ENCODE measurements around the gene KIF1A. TPM values are rescaled to one million over a fixed set of nuclear protein-coding genes. Genes with fewer than 3 reads are reported as not detected.
"Not testable (repeated sequence)": the region's sequence is repeated elsewhere in the genome, so short reads cannot be mapped to it uniquely, and the experiment has no call there.

Gene KIF1A
- total RNA-seq, 2 experiments from 2014 or later, result not detected

DNA sequence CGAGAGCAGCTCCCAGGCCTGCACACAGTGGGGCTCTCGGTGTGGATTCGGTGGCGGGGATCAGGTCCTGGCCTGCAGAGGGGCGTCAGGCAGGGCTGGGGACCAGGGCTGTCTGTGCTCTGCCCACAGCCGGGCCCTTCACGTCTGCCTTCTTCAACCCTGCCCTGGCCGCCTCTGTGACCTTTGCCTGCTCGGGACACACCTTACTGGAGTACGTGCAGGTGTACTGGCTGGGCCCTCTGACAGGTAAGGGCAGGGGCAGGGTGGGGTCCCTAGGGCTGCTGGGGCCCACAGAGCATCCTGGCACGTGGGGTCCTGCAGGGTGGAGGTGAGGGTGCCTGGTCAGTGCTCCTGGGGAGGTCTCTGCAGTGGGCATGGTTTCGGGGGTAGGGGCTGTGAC, 125.7 kb downstream of the KIF1A start:
- H3K4me1 ChIP-seq (ENCODE audit: insufficient read depth, low read length); H3K36me3 Mint-ChIP-seq (ENCODE audit: low read depth); H3K9me3 ChIP-seq (ENCODE audit: control insufficient read depth in 1 of 2, insufficient read depth in 1 of 2, low read length in 2 of 2); H3K9me3 Mint-ChIP-seq; CTCF ChIA-PET; DNase-seq; H3K27ac ChIP-seq (ENCODE audit: low read depth in 1 of 2, low read length in 2 of 2); H3K36me3 ChIP-seq (ENCODE audit: insufficient read depth, low read length); intact Hi-C loops (cut with DNase I, micrococcal nuclease); H3K27me3 Mint-ChIP-seq; H3K4me3 Mint-ChIP-seq; H3K27me3 ChIP-seq (ENCODE audit: control insufficient read depth in 1 of 2, insufficient read depth in 2 of 2, low read length in 2 of 2); ATAC-seq (ENCODE audit: poor library complexity); H3K27ac Mint-ChIP-seq; H3K4me1 Mint-ChIP-seq (ENCODE audit: low read depth); H3K4me3 ChIP-seq (ENCODE audit: low read length); POLR2A ChIA-PET: not testable (repeated sequence)

DNA sequence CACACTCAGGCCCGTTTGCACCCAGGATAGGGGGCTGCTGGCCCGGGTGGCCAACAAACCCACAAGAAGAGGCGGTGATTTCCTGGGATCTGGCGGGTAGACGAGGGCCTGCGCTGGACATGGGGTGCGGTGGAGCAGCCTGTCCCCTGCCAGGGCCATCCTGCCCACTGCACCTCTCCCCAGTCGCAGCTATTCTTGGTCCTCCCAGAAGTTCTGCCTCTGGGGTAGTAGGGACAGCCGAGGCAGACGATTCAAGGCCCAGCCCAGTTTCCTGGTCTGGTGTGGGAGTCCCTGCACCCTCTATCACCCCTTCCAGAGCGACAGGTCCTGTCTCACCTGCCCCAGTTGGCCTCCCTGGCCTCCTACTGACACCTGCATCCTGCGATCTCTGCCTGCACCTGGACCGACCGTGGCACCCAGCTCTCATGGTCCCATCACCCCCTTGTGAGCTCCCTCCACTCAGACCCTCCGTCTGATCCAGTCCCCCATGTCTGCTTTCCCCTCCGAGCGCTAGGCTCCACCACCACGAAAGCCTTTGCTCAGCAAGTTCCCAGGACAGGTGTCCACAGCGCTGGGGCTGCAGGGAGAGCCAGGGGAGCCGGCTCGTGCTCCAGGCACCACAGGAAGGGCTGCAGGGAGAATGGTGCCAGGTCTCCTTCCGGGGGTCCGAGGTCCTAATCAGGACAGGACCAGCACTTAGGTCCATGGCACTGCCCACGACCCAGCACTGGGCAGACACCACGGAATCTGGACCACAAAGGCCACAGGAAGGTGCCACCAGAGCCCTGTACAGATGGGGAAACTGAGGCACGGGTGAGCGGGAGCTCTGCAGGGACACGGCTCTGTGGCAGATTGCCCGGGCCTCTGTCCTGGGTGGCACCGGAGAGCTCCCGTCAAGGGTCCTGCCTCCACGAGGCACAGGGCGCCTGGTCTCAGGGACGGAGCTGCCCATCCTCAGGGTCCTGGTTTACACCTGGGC, 127.1 kb downstream of the KIF1A start:
- CTCF ChIA-PET; H3K9me3 ChIP-seq (ENCODE audit: control insufficient read depth in 1 of 2, insufficient read depth in 1 of 2, low read length in 2 of 2); H3K4me1 Mint-ChIP-seq (ENCODE audit: low read depth); POLR2A ChIA-PET; DNase-seq; H3K27me3 ChIP-seq (ENCODE audit: control insufficient read depth in 1 of 2, insufficient read depth in 2 of 2, low read length in 2 of 2); H3K27ac Mint-ChIP-seq; H3K4me1 ChIP-seq (ENCODE audit: insufficient read depth, low read length); intact Hi-C loops (cut with DNase I, micrococcal nuclease); H3K36me3 Mint-ChIP-seq (ENCODE audit: low read depth); H3K27me3 Mint-ChIP-seq; H3K36me3 ChIP-seq (ENCODE audit: insufficient read depth, low read length); H3K27ac ChIP-seq (ENCODE audit: low read depth in 1 of 2, low read length in 2 of 2); ATAC-seq (ENCODE audit: poor library complexity); H3K4me3 ChIP-seq (ENCODE audit: low read length); H3K9me3 Mint-ChIP-seq; H3K4me3 Mint-ChIP-seq: not testable (repeated sequence)

DNA sequence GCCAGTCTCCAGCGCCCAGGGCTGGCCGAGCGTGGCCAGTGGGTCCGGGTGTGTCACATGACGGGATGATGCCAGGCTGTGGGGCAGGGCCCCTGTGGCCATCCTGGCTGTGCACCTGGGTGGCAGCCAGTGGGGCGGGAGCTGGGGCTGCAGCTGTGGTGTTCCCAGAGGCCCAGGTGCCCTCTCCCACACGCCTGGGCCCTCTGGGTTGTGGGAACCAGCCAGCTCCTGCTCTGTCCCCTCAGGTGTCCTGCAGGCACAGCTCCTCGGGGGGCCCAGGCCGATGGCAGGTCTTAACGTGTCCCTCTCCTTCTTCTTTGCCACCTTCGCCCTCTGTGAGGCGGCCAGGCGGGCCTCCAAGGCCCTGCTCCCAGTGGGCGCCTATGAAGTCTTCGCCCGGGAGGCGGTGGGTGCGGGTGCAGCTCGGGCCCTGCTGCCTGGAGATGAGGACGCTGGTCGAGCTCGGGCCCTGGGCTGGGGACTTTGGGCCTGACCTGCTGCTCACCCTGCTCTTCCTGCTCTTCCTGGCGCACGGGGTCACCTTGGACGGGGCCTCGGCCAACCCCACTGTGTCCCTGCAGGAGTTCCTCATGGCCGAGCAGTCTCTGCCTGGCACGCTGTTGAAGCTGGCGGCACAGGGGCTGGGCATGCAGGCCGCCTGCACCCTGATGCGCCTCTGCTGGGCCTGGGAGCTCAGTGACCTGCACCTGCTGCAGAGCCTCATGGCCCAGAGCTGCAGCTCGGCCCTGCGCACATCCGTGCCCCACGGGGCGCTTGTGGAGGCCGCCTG, 128.2 kb downstream of the KIF1A start, which contains the start of gene AQP12A:
Gene AQP12A, plus strand, starts transcription at position 236 of the 790 bp plus-strand sequence. Its CDS starts 48 bp downstream, at position 284.
- H3K27me3 ChIP-seq (ENCODE audit: control insufficient read depth in 1 of 2, insufficient read depth in 2 of 2, low read length in 2 of 2); H3K4me1 Mint-ChIP-seq (ENCODE audit: low read depth); H3K36me3 ChIP-seq (ENCODE audit: insufficient read depth, low read length); H3K36me3 Mint-ChIP-seq (ENCODE audit: low read depth); H3K4me1 ChIP-seq (ENCODE audit: insufficient read depth, low read length); H3K4me3 Mint-ChIP-seq; intact Hi-C loops (cut with DNase I, micrococcal nuclease); H3K27ac Mint-ChIP-seq; H3K27me3 Mint-ChIP-seq; ATAC-seq (ENCODE audit: poor library complexity); H3K9me3 Mint-ChIP-seq; H3K27ac ChIP-seq (ENCODE audit: low read depth in 1 of 2, low read length in 2 of 2); POLR2A ChIA-PET; CTCF ChIA-PET; H3K4me3 ChIP-seq (ENCODE audit: low read length); H3K9me3 ChIP-seq (ENCODE audit: control insufficient read depth in 1 of 2, insufficient read depth in 1 of 2, low read length in 2 of 2): not testable (repeated sequence)
- peak in 1 of 14 experiments; percentile 9 for DNase-seq

DNA sequence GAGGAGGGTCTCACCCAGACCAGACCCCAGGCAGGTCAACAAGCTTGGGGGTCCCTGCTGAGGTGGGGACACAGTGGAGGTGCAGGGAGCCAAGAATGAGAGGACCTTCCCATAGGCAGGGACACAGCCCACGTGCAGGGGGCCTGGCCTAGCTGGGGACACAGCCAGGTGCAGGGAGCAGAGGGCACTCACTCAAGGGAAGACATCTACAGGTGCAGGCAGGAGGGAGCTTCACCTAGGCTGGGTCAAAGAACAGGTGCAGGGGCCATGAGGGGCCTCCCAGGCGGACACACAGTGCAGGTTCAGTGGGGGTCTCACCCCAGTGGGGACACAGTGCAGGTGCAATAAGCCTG, 129.0 kb downstream of the KIF1A start:
- H3K27ac ChIP-seq (ENCODE audit: low read depth in 1 of 2, low read length in 2 of 2); H3K4me1 Mint-ChIP-seq (ENCODE audit: low read depth); H3K36me3 ChIP-seq (ENCODE audit: insufficient read depth, low read length); H3K27ac Mint-ChIP-seq; H3K27me3 ChIP-seq (ENCODE audit: control insufficient read depth in 1 of 2, insufficient read depth in 2 of 2, low read length in 2 of 2); H3K36me3 Mint-ChIP-seq (ENCODE audit: low read depth); H3K4me1 ChIP-seq (ENCODE audit: insufficient read depth, low read length); POLR2A ChIA-PET; DNase-seq; CTCF ChIA-PET; intact Hi-C loops (cut with DNase I, micrococcal nuclease); H3K9me3 ChIP-seq (ENCODE audit: control insufficient read depth in 1 of 2, insufficient read depth in 1 of 2, low read length in 2 of 2); H3K27me3 Mint-ChIP-seq; ATAC-seq (ENCODE audit: poor library complexity); H3K9me3 Mint-ChIP-seq; H3K4me3 ChIP-seq (ENCODE audit: low read length); H3K4me3 Mint-ChIP-seq: not testable (repeated sequence)

DNA sequence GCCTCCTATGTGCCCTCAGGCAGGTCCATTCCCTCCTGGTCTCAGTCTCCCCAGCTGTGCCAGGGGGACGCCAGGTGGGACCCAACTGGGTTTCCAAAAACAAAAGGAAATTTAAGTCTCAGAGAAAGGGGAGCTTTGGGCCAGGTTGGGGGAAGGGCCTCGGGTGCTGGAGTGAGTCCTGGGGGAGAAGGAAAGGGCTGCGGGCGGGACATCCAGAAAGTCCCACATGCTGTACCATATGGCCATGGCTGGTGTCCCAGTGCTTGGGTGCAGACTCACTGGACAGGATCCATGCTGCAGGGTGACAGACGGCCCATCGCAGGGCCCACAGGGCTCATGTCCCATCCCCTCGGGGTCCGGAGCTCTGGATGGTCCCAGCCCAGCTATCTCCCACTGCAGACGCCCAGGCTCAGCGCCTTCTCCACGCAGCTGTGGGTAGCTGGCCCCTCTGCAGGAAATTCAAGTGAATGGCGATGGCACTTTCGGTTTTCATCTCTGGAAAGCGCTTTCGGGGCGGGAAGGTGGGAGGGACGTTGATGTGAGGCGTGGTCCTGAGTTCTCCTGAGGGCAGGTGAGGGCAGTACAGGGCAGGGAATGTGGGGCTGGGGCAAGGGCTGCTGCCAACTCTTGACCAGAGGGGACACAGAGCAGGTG, 129.5 kb downstream of the KIF1A start:
- H3K27ac ChIP-seq (ENCODE audit: low read depth in 1 of 2, low read length in 2 of 2); H3K4me1 Mint-ChIP-seq (ENCODE audit: low read depth); H3K4me1 ChIP-seq (ENCODE audit: insufficient read depth, low read length); H3K36me3 ChIP-seq (ENCODE audit: insufficient read depth, low read length); H3K27me3 ChIP-seq (ENCODE audit: control insufficient read depth in 1 of 2, insufficient read depth in 2 of 2, low read length in 2 of 2); CTCF ChIA-PET; H3K9me3 Mint-ChIP-seq; DNase-seq; intact Hi-C loops (cut with DNase I, micrococcal nuclease); H3K36me3 Mint-ChIP-seq (ENCODE audit: low read depth); POLR2A ChIA-PET; H3K4me3 ChIP-seq (ENCODE audit: low read length); H3K27me3 Mint-ChIP-seq; H3K4me3 Mint-ChIP-seq; H3K27ac Mint-ChIP-seq; H3K9me3 ChIP-seq (ENCODE audit: control insufficient read depth in 1 of 2, insufficient read depth in 1 of 2, low read length in 2 of 2): not testable (repeated sequence)
- peak; percentile 71 for ATAC-seq (ENCODE audit: poor library complexity)
